Measurements from ENCODE around the gene EXOC6B.

DNA sequence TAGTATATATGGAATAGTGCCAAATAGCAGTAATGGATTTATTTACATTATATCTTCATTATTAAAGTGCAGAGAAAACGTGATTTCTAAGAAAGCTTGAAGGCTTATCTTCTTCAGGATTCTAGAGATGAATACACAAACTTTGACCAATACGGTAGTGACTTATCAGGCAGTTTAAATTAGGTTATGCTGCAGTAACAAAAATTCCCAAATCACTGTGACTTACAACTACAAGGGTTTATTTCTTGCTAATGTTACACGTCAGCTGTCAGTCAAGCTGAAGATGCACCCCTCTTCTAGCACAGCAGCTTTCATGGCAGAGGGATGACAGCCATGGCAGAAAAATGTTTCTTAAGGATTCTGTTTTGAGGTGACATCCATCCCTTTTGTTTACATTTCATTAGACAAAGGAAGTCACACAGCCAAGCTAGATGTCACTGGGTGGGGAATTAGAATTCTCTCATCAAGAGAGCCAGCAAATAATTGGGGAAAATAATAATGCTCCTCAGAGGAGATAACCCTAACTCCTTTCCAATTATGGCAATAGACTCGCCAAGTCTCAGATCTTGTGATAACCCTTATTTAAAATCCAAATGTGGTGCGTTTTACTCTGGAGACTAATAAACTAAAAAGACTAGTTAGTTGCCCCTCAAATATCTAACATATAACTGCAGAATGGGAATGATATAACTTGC, 409.9 kb downstream of the EXOC6B start:
- TF ChIP-seq POLR2A (IDR thresholded peaks at IDR 0.05) (no peak), CTCF (IDR thresholded peaks at IDR 0.05) (no peak)

Data from heart left ventricle (tissue), 13 donors.